Ovary (tissue), 3 donors: Measurements from ENCODE around the gene SMURF1.

Experiments
- EP300 ChIP-seq: sonication (generic); formaldehyde crosslinking; IDR thresholded peaks from one replicate; pipeline ENCODE4 v1.6.1; 2017; ENCODE audit warnings: antibody characterized with exemption
- POLR2A ChIP-seq: fragments of 450-650 bp; IDR thresholded peaks from one replicate; pipeline ENCODE4 v1.6.1; 2017; ENCODE audit warnings: antibody characterized with exemption, mild to moderate bottlenecking, moderate library complexity
- TF ChIP-seq, protein P1 (sequence below), 3 donors: fragments of 450-650 bp in 2 of 3; fragments of 200-600 bp in 1 of 3; IDR thresholded peaks; one replicate each; pipeline versions ENCODE4 v1.5.1 to v1.8.0; 2016 to 2022; ENCODE audit warnings: antibody characterized with exemption in 3 of 3, mild to moderate bottlenecking in 1 of 3
- donor health status: DM: no; HTN: no; CAD: no.

DNA sequence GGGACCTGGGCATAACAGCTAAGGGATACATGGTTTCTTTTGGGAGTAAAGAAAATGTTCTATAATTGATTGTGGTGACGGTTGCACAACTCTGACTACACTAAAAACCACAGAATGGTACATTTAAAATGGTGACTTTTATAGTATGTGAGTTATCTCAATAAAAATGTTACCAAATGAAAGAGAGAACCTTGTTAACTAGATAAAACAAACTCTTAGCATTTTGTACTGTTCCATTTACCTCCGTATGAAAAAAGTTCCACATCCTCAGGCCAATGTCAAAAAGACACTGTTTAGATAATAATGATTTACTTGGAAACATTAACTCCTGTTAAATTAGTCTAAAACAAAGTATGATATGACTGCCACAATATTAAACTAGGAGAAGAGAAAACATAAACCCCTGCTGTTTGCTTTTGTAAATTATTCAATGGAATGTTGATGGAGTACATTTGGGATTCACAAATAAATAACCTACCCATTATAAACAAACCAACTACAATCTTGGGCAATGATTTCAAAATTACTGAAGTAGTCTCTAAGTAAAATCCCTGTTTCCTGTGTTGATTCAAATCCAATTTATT is 60.7 kb downstream of the SMURF1 start:
- no peak for TF ChIP-seq EP300
- TF ChIP-seq, protein P1, sequence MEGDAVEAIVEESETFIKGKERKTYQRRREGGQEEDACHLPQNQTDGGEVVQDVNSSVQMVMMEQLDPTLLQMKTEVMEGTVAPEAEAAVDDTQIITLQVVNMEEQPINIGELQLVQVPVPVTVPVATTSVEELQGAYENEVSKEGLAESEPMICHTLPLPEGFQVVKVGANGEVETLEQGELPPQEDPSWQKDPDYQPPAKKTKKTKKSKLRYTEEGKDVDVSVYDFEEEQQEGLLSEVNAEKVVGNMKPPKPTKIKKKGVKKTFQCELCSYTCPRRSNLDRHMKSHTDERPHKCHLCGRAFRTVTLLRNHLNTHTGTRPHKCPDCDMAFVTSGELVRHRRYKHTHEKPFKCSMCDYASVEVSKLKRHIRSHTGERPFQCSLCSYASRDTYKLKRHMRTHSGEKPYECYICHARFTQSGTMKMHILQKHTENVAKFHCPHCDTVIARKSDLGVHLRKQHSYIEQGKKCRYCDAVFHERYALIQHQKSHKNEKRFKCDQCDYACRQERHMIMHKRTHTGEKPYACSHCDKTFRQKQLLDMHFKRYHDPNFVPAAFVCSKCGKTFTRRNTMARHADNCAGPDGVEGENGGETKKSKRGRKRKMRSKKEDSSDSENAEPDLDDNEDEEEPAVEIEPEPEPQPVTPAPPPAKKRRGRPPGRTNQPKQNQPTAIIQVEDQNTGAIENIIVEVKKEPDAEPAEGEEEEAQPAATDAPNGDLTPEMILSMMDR (IDR thresholded peaks at IDR 0.05), result no peak
- TF ChIP-seq POLR2A, result no peak
